ENCODE results near the gene S100P. TPM values are rescaled to one million over a fixed set of nuclear protein-coding genes. Genes with fewer than 3 reads are reported as not detected.

Gene S100P
- total RNA-seq, 1 donor from 2014 or later = not detected

DNA sequence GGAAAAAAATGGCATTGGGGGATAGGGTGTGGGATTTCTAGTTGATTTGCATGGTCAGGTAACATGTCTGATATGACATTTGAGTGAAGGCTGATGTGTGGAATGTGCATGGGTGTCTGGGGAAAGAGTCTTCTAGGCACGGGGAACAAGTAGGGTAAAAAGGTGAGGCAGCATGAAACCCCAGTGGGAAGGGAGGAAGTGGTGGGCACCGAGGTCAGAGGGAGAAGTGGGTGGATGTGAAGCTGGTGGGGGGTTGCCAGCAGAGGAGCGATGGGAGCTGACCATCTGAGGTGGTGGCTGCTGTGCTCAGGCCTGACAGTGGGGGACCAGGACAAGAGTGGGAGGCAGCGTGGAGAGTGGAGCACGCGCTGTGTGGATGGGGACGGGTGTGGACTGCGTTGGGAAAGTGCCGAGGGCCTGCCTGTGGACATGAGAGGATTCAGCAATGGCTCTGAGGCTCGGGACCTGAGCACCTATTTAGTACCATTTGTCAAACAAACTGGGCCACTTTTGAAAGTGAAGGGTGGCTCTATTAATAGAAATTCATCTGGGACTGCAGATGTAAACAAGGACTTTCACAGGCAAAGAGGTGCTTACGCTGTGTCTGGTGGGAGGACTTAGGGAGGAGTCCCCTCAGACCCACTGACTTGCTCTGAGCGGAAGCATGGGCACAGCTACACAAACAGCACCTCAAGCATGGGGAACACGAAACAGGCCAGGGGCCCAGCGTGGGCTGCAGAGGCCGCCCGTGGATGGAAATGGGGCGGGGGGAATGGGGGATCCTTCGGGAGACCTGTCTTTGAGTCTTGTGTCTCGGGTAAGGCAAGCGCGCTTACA lies 16.7 kb upstream of the S100P start:
- no peak for DNase-seq
- H3K9me3 ChIP-seq (replicated peaks) = no peaks in the 10 kb centered on the region
- no peak overlapping the region for H3K27ac ChIP-seq (replicated peaks)
- no peaks in the 10 kb centered on the region for H3K27me3 ChIP-seq (ENCODE audit: low read depth)
- peaks cover 42% of the 10 kb centered on the region for H3K4me1 ChIP-seq
- peak overlapping the region; percentile 23 for H3K4me3 ChIP-seq
- intact Hi-C loops (cut with micrococcal nuclease) = no loop called here
- no peak for TF ChIP-seq CTCF (IDR thresholded peaks at IDR 0.05; ENCODE audit: borderline replicate concordance)
- H3K36me3 ChIP-seq = peaks cover 12% of the 10 kb centered on the region

DNA sequence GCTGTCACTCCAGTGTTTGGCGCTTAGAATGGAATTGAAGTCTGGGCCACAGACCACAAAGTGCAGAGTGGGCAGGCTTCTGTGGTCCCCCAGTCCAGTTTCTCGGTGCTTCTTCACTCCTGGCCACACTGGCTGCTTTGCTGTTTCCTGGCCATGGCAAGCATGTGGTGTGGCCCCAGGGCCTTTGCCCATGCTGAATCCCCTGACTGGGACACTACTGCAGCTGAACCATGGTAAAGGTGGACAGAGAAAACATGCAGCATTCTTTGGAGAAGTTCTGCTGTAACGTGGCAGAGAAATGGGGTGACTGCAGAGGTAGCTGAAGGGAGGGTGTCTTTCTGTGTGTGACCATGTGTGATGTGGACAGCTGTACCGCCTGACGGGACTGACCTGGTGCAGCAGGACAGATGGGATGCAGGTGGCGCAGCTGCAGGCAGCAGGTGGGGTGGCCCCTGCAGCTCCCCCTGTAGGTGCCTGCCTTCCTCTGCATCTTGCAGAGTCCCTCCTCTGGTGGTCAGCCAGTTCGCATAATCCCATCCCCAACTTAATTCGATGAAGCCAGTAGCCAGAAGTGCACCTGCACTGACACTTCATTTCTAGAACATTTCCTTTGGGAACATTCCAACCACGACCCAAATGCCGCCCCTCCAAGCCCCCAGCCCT lies 13.2 kb upstream of the S100P start:
- intact Hi-C loops (cut with micrococcal nuclease) = no loop called here
- no peak overlapping the region for H3K4me3 ChIP-seq
- TF ChIP-seq CTCF (IDR thresholded peaks at IDR 0.05; ENCODE audit: borderline replicate concordance) = no peak
- no peaks in the 10 kb centered on the region for H3K9me3 ChIP-seq (replicated peaks)
- peaks cover 10% of the 10 kb centered on the region for H3K36me3 ChIP-seq
- no peaks in the 10 kb centered on the region for H3K27me3 ChIP-seq (ENCODE audit: low read depth)
- no peak for DNase-seq
- peaks cover 24% of the 10 kb centered on the region for H3K4me1 ChIP-seq
- no peak overlapping the region for H3K27ac ChIP-seq (replicated peaks)

DNA sequence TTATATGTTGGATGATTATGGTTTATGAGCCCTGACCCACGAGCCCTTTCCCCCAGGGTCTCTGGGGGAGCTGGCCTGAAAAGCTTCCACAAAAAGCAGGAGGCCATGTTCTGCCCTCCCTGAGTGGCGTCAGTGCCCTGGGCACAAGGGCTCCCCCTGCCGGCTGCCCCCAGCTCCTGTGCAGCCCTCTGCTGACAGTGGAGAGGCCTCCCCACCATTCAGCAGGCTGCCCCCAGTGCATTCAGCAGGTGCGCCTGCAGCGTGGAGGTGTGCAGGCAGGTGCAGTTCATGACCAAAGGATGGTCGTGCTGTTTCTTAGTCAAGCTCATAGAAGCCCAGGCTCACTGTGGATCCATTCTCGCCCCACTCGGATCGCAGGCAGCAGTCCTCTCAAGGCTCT lies 12.5 kb upstream of the S100P start:
- Histone ChIP-seq H3K9me3 (replicated peaks) (no peaks in the 10 kb centered on the region), H3K36me3 (peaks cover 6% of the 10 kb centered on the region), H3K27me3 (ENCODE audit: low read depth) (no peaks in the 10 kb centered on the region), H3K27ac (replicated peaks) (no peak overlapping the region), H3K4me3 (no peak overlapping the region), H3K4me1 (peaks cover 17% of the 10 kb centered on the region)
- no peak for TF ChIP-seq CTCF (IDR thresholded peaks at IDR 0.05; ENCODE audit: borderline replicate concordance)
- no peak for DNase-seq
- intact Hi-C loops (cut with micrococcal nuclease) = no loop called here

DNA sequence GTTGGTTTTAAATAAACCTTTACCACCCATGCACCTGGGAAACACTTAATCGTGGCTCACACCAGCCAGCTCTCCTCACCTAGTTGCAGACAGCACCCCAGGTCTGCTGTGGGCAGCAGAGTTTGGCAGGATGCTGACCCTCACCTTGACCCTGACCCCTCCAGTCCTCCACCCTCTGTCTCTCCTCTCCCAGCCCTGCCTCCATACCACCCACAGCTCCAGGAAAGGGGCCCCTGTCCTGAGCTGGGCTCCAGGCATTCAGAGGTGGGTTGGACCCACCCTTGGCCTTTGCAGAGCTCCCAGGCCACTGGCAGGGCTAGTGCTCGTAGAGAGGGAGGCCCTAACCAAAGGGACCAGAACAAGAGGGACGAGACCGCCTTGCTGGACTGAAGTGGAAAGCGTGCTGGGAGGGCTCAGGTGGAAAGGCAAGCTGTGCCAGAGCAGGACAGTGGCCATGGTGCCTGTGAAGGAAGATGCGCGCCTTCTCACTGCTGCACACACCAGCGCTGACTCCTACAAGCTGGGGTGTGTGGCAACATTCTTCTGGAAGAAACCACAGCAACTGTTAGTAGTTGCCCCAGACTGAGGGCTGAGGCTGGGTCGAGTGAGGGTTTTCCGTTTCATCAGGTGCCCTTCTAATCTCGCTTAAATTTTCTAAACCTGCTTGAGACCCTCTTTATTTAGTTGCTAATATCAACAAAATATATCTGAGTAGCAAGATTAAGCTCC lies 10.7 kb upstream of the S100P start:
- intact Hi-C loops (cut with micrococcal nuclease) = no loop called here

More for the DNA sequence above, 10.7 kb upstream of the S100P start:
- no peak for DNase-seq
- H3K4me1 ChIP-seq = peaks cover 2% of the 10 kb centered on the region
- no peaks in the 10 kb centered on the region for H3K36me3 ChIP-seq
- no peak for TF ChIP-seq CTCF (IDR thresholded peaks at IDR 0.05; ENCODE audit: borderline replicate concordance)
- no peak overlapping the region for H3K4me3 ChIP-seq
- no peaks in the 10 kb centered on the region for H3K9me3 ChIP-seq (replicated peaks)
- H3K27me3 ChIP-seq (ENCODE audit: low read depth) = no peaks in the 10 kb centered on the region
- H3K27ac ChIP-seq (replicated peaks) = no peak overlapping the region

Data from left ventricle myocardium inferior (tissue), 1 donor.